WTC11 (cell line): Measurements from ENCODE around the gene C3orf49. TPM values are rescaled to one million over a fixed set of nuclear protein-coding genes. Genes with fewer than 3 reads are reported as not detected.

Experiments used
- ATAC-seq: fragments of 200-7000 bp; cut with Tn5 transposase; 2 replicates; pipeline ENCODE4 v1.10.0; 2021; ENCODE audit warnings: mild to moderate bottlenecking, moderate library complexity
- CTCF ChIA-PET: fragments of 300-600 bp; sonication (Branson Sonifier 250); formaldehyde crosslinking; loops from one replicate; lab custom pipeline; 2021; ENCODE audit warnings: antibody characterized with exemption; lab: Charles Lee
- POLR2A ChIA-PET: fragments of 350-600 bp; sonication (Branson Sonifier 250); formaldehyde crosslinking; loops from one replicate; lab custom pipeline; 2021; ENCODE audit warnings: antibody characterized with exemption; lab: Charles Lee
- DNase-seq: peaks from one replicate; pipeline ENCODE4 v3.0.0; 2021; ENCODE audit warnings: low spot score
- H3K27ac Mint-ChIP-seq: 2 replicates; pipeline ENCODE4 v1.8.0; 2021; ENCODE audit warnings: mixed read lengths
- H3K27me3 Mint-ChIP-seq: 2 replicates; pipeline ENCODE4 v1.8.0; 2021; ENCODE audit warnings: low read depth, mild to moderate bottlenecking, moderate library complexity, mixed read lengths
- H3K36me3 Mint-ChIP-seq: 2 replicates; pipeline ENCODE4 v1.8.0; 2021; ENCODE audit warnings: mixed read lengths
- H3K4me1 Mint-ChIP-seq: 2 replicates; pipeline ENCODE4 v1.8.0; 2022; ENCODE audit warnings: mixed read lengths
- H3K4me3 Mint-ChIP-seq: 2 replicates; pipeline ENCODE4 v1.8.0; 2021; ENCODE audit warnings: mild to moderate bottlenecking, moderate library complexity, mixed read lengths
- H3K9me3 Mint-ChIP-seq: 2 replicates; pipeline ENCODE4 v1.8.0; 2021; ENCODE audit warnings: mixed read lengths
- AFF4 ChIP-seq: sonication (generic); formaldehyde crosslinking; IDR thresholded peaks from 2 replicates; pipeline ENCODE4 v1.8.1; 2023; ENCODE audit warnings: mild to moderate bottlenecking, missing genetic modification reagents, borderline replicate concordance
- CTCF ChIP-seq: fragments of 200-600 bp; IDR thresholded peaks from 2 replicates; pipeline ENCODE4 v1.8.0; 2022; ENCODE audit warnings: antibody characterized with exemption
- ELF4 ChIP-seq: sonication (generic); formaldehyde crosslinking; IDR thresholded peaks from 2 replicates; pipeline ENCODE4 v1.8.1; 2022; ENCODE audit warnings: low read depth, mild to moderate bottlenecking, moderate library complexity, missing genetic modification reagents
- EMX1 ChIP-seq: fragments of 250-450 bp; sonication (Bioruptor Pico); IDR thresholded peaks from 2 replicates; pipeline ENCODE4 v1.8.0; 2021; ENCODE audit warnings: mild to moderate bottlenecking
- HMGA2 ChIP-seq: fragments of 250-450 bp; sonication (Bioruptor Pico); IDR thresholded peaks from 2 replicates; pipeline ENCODE4 v1.4.0; 2021; ENCODE audit warnings: mild to moderate bottlenecking, moderate library complexity
- JUN ChIP-seq: sonication (generic); formaldehyde crosslinking; IDR thresholded peaks from 2 replicates; pipeline ENCODE4 v1.8.0; 2023; ENCODE audit warnings: mild to moderate bottlenecking, missing genetic modification reagents
- MXD4 ChIP-seq: fragments of 250-450 bp; sonication (Bioruptor Pico); IDR thresholded peaks from 2 replicates; pipeline ENCODE4 v1.8.0; 2021; ENCODE audit warnings: mild to moderate bottlenecking, moderate library complexity, borderline replicate concordance
- NFE2L1 ChIP-seq: sonication (generic); formaldehyde crosslinking; IDR thresholded peaks from 2 replicates; pipeline ENCODE4 v1.8.1; 2023; ENCODE audit warnings: missing genetic modification reagents
- PREB ChIP-seq: sonication (generic); formaldehyde crosslinking; IDR thresholded peaks from 2 replicates; pipeline ENCODE4 v1.8.1; 2022; ENCODE audit warnings: mild to moderate bottlenecking, missing genetic modification reagents, moderate library complexity, borderline replicate concordance
- SMAD3 ChIP-seq: sonication (generic); formaldehyde crosslinking; IDR thresholded peaks from 2 replicates; pipeline ENCODE4 v1.8.0; 2022; ENCODE audit warnings: missing genetic modification reagents, mild to moderate bottlenecking, borderline replicate concordance
- STAT6 ChIP-seq: sonication (generic); formaldehyde crosslinking; conservative IDR thresholded peaks from 2 replicates; pipeline ENCODE4 v1.8.1; 2023; ENCODE audit warnings: mild to moderate bottlenecking, low read depth, missing genetic modification reagents, moderate library complexity
- USF1 ChIP-seq: sonication (generic); formaldehyde crosslinking; IDR thresholded peaks from 2 replicates; pipeline ENCODE4 v1.8.0; 2022; ENCODE audit warnings: mild to moderate bottlenecking, missing genetic modification reagents
- USF2 ChIP-seq: sonication (generic); formaldehyde crosslinking; IDR thresholded peaks from 2 replicates; pipeline ENCODE4 v1.8.1; 2023; ENCODE audit warnings: mild to moderate bottlenecking, missing genetic modification reagents, moderate library complexity
- ZNF416 ChIP-seq: fragments of 250-450 bp; sonication (Bioruptor Pico); IDR thresholded peaks from 2 replicates; pipeline ENCODE4 v1.9.0; 2021; ENCODE audit warnings: mild to moderate bottlenecking, inconsistent platforms
- ZNF425 ChIP-seq: fragments of 250-450 bp; sonication (Bioruptor Pico); conservative IDR thresholded peaks from 2 replicates; pipeline ENCODE4 v1.9.0; 2021; ENCODE audit warnings: mild to moderate bottlenecking
- ZNF671 ChIP-seq: fragments of 250-450 bp; sonication (Bioruptor Pico); IDR thresholded peaks from 2 replicates; pipeline ENCODE4 v1.8.0; 2021; ENCODE audit warnings: mild to moderate bottlenecking
- ZSCAN18 ChIP-seq: fragments of 250-450 bp; sonication (Bioruptor Pico); IDR thresholded peaks from 2 replicates; pipeline ENCODE4 v2.1.2; 2022; ENCODE audit warnings: mild to moderate bottlenecking, moderate library complexity
- total RNA-seq: library from RNA; stranded (reverse); gene quantifications from 3 replicates; pipeline ENCODE4 v1.2.3, GENCODE V29; 2021

The C3orf49 gene
- total RNA-seq, 1 experiment from 2014 or later, result not detected

- DNase-seq, result no peak
- H3K4me1 Mint-ChIP-seq, result peaks cover 14% of the 10 kb centered on the region
- H3K4me3 Mint-ChIP-seq, result no peak overlapping the region
- H3K36me3 Mint-ChIP-seq, result no peaks in the 10 kb centered on the region
- no peak overlapping the region for H3K27ac Mint-ChIP-seq
- no peak for TF ChIP-seq JUN (CRISPR knock-in tag)
- no peak for TF ChIP-seq PREB (CRISPR knock-in tag)
- TF ChIP-seq USF1 (CRISPR knock-in tag), result no peak
- TF ChIP-seq ZNF671 (CRISPR knock-in tag), result no peak
- TF ChIP-seq, all 79 proteins: peak for 0
- no peak for ATAC-seq
- Mint-ChIP-seq H3K9me3 (peaks cover 7% of the 10 kb centered on the region; the same call in 1 of the 2 replicates), H3K27me3 (no peaks in the 10 kb centered on the region; the same call in 1 of the 2 replicates)
- POLR2A ChIA-PET, result no interaction called here
- CTCF ChIA-PET, result no interaction called here
Observed at GRCh38 chr3:63809607-63810006, 9.5 kb upstream of the C3orf49 start.

GRCh38 chr3:63814237-63814636 is 4.9 kb upstream of the C3orf49 start:
- no peaks in the 10 kb centered on the region for H3K9me3 Mint-ChIP-seq
- ATAC-seq (no peak; the same call in 1 of the 2 replicates), DNase-seq (no peak)
- no peaks in the 10 kb centered on the region for H3K27me3 Mint-ChIP-seq
- peaks cover 16% of the 10 kb centered on the region for H3K4me1 Mint-ChIP-seq
- no peak overlapping the region for H3K27ac Mint-ChIP-seq
- ChIA-PET CTCF (interaction anchor here (1.3 to 1.6 kb wide), 2 partner anchors 463 to 465 kb away, joined by 4 read pairs; no protein-coding TSS in a partner anchor), POLR2A (no interaction called here)
- no peak overlapping the region for H3K4me3 Mint-ChIP-seq
- no peaks in the 10 kb centered on the region for H3K36me3 Mint-ChIP-seq
- no peak for TF ChIP-seq ZNF416 (CRISPR knock-in tag)
- TF ChIP-seq MXD4, result no peak
- TF ChIP-seq SMAD3 (CRISPR knock-in tag), result no peak
- no peak for TF ChIP-seq ZNF425 (CRISPR knock-in tag)
- no peak for TF ChIP-seq HMGA2 (CRISPR knock-in tag)
- no peak for TF ChIP-seq AFF4 (CRISPR knock-in tag)
- TF ChIP-seq ZSCAN18, result no peak
- no peak for TF ChIP-seq USF2 (CRISPR knock-in tag)
- no peak for TF ChIP-seq JUN (CRISPR knock-in tag)
- no peak for TF ChIP-seq CTCF
- TF ChIP-seq STAT6 (CRISPR knock-in tag), result no peak
- TF ChIP-seq NFE2L1 (CRISPR knock-in tag), result no peak
- no peak for TF ChIP-seq EMX1 (CRISPR knock-in tag)
- TF ChIP-seq ELF4 (CRISPR knock-in tag), result no peak
